ENCODE data around the gene MLLT10. TPM values are rescaled to one million over a fixed set of nuclear protein-coding genes. Genes with fewer than 3 reads are reported as not detected.

The MLLT10 gene
- total RNA-seq, 1 donor from 2014 or later: 61.3 TPM

DNA sequence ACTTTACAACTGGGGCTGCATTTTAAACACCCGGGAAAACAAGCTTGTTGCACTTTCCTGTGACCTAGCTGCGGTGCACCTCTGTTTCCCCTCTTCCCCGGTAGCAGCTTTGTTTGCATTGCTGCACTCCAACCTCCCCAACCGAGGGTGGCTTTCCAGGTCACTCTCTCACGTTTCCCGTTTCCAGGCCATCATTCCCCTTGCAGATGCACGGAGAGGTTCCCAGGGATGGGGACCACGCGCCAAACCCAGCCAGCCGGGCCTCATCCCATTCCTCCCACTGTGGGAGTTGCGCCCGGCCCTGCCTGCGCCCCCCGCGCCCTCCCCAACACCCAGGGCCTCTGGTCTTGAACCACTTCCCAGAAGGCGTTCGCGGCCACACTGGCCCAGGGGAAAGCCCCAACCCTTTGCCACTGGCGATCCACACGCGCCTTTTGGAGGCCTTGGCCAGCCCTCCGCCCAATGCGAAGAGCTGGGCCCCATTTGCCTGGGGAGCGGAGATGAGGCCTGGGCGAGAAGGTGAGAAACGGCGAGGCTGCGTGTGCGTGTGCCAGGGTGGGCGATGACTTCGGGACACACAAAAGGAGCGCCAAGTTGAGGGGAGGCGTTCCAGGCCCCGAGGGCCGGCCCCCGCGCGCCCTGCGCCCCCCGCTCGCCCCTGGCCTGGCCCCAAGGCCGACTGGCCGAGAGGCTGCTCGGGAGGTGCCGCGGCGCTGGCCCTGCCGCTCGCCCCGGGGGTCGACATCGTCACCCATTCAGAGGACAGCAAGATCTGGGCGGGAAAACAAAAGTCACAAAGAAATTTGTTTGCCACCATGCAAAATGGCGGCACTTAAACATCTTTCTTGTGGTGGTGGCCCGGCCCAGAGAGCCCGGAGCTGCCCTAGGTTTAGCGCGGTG is 24.4 kb upstream of the MLLT10 start:
- peak overlapping the region; percentile 94 for H3K4me2 ChIP-seq

GRCh38 chr10:21510241-21511094 is 23.6 kb upstream of the MLLT10 start:
- Histone ChIP-seq H3K36me3 (peaks cover 37% of the 10 kb centered on the region), H3K9ac (peak overlapping the region; percentile 89), H3K27ac (peak overlapping the region; percentile 100), H3K4me2 (peak overlapping the region; percentile 94), H3K4me1 (peaks cover 35% of the 10 kb centered on the region), H3K9me3 (ENCODE audit: low read depth) (no peaks in the 10 kb centered on the region), H4K20me1 (ENCODE audit: low read depth) (peaks cover 87% of the 10 kb centered on the region), H3F3A (ENCODE audit: low read depth) (peaks cover 92% of the 10 kb centered on the region), H3K27me3 (no peaks in the 10 kb centered on the region), H2AFZ (replicated peaks) (no peak overlapping the region), H3K79me2 (ENCODE audit: low read depth) (peaks cover 100% of the 10 kb centered on the region), H3K4me3 (peak overlapping the region; percentile 99)
- TF ChIP-seq, protein P1, sequence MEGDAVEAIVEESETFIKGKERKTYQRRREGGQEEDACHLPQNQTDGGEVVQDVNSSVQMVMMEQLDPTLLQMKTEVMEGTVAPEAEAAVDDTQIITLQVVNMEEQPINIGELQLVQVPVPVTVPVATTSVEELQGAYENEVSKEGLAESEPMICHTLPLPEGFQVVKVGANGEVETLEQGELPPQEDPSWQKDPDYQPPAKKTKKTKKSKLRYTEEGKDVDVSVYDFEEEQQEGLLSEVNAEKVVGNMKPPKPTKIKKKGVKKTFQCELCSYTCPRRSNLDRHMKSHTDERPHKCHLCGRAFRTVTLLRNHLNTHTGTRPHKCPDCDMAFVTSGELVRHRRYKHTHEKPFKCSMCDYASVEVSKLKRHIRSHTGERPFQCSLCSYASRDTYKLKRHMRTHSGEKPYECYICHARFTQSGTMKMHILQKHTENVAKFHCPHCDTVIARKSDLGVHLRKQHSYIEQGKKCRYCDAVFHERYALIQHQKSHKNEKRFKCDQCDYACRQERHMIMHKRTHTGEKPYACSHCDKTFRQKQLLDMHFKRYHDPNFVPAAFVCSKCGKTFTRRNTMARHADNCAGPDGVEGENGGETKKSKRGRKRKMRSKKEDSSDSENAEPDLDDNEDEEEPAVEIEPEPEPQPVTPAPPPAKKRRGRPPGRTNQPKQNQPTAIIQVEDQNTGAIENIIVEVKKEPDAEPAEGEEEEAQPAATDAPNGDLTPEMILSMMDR (IDR thresholded peaks at IDR 0.05): no peak
- TF ChIP-seq EZH2 (IDR thresholded peaks at IDR 0.05): no peak
- no peak for TF ChIP-seq EZH2phosphoT487 (IDR thresholded peaks at IDR 0.05)
- Mint-ChIP-seq H3K4me1 (peaks cover 53% of the 10 kb centered on the region), H3K9me3 (no peaks in the 10 kb centered on the region), H3K27ac (peak overlapping the region; percentile 86), H3K4me3 (peak overlapping the region; percentile 99), H3K27me3 (ENCODE audit: insufficient read depth, low read depth) (peaks cover 9% of the 10 kb centered on the region), H3K36me3 (peaks cover 31% of the 10 kb centered on the region)
- peak; percentile 92 for DNase-seq (ENCODE audit: low spot score)

More for the DNA sequence above, 24.4 kb upstream of the MLLT10 start:
- H3K36me3 ChIP-seq: peaks cover 30% of the 10 kb centered on the region
- H3K27me3 Mint-ChIP-seq (ENCODE audit: insufficient read depth, low read depth): peaks cover 9% of the 10 kb centered on the region
- peak overlapping the region; percentile 100 for H3K27ac ChIP-seq
- no peaks in the 10 kb centered on the region for H3K27me3 ChIP-seq
- peaks cover 89% of the 10 kb centered on the region for H3F3A ChIP-seq (ENCODE audit: low read depth)
- DNase-seq (ENCODE audit: low spot score): peak; percentile 60
- peak overlapping the region; percentile 99 for H3K4me3 ChIP-seq
- peak overlapping the region; percentile 99 for H3K4me3 Mint-ChIP-seq
- H3K4me1 Mint-ChIP-seq: peaks cover 62% of the 10 kb centered on the region
- peaks cover 22% of the 10 kb centered on the region for H3K36me3 Mint-ChIP-seq
- no peak overlapping the region for H2AFZ ChIP-seq (replicated peaks)
- H3K9ac ChIP-seq: peak overlapping the region; percentile 89
- peak overlapping the region; percentile 99 for H3K27ac Mint-ChIP-seq
- H3K4me1 ChIP-seq: peaks cover 44% of the 10 kb centered on the region
- peaks cover 100% of the 10 kb centered on the region for H3K79me2 ChIP-seq (ENCODE audit: low read depth)
- H3K9me3 ChIP-seq (ENCODE audit: low read depth): no peaks in the 10 kb centered on the region
- H4K20me1 ChIP-seq (ENCODE audit: low read depth): peaks cover 83% of the 10 kb centered on the region
- TF ChIP-seq EZH2 (IDR thresholded peaks at IDR 0.05) (no peak), EZH2phosphoT487 (IDR thresholded peaks at IDR 0.05) (no peak)
- TF ChIP-seq, protein P1 (IDR thresholded peaks at IDR 0.05): no peak
- H3K9me3 Mint-ChIP-seq: no peaks in the 10 kb centered on the region

DNA sequence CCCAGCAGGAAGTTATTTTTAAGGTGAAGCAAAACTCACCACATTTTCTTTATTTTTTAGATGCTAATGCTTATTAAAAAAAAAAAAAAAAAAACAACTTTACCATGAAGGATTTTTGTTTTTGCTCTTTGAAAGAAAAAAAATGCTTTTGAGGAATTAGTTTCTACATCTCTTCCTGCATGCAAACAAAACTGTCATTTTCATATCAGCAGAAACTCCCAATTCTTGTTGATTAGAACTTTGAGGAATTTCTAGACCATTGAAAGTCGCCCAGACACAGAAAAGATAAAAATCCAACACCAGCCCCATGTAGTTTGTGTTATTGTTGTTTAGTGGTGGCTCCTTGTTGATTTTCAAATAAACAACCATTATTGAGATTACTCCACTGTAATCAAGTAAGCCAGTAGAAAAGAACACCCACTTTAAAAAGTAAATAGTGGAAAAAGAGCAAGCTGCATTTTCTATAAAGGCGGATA is 22.9 kb upstream of the MLLT10 start:
- no peaks in the 10 kb centered on the region for H3K9me3 ChIP-seq (ENCODE audit: low read depth)
- H3K4me3 Mint-ChIP-seq: peak overlapping the region; percentile 99
- H3K79me2 ChIP-seq (ENCODE audit: low read depth): peaks cover 100% of the 10 kb centered on the region
- peak overlapping the region; percentile 100 for H3K27ac ChIP-seq
- peaks cover 92% of the 10 kb centered on the region for H3F3A ChIP-seq (ENCODE audit: low read depth)
- H2AFZ ChIP-seq (replicated peaks): no peak overlapping the region
- H3K36me3 Mint-ChIP-seq: peaks cover 37% of the 10 kb centered on the region
- no peaks in the 10 kb centered on the region for H3K9me3 Mint-ChIP-seq
- DNase-seq (ENCODE audit: low spot score): no peak
- peak overlapping the region; percentile 94 for H3K4me2 ChIP-seq
- H3K36me3 ChIP-seq: peaks cover 43% of the 10 kb centered on the region
- peaks cover 29% of the 10 kb centered on the region for H3K4me1 ChIP-seq
- H3K9ac ChIP-seq: peak overlapping the region; percentile 66
- H3K27ac Mint-ChIP-seq: peak overlapping the region; percentile 94
- peaks cover 87% of the 10 kb centered on the region for H4K20me1 ChIP-seq (ENCODE audit: low read depth)
- peaks cover 9% of the 10 kb centered on the region for H3K27me3 Mint-ChIP-seq (ENCODE audit: insufficient read depth, low read depth)
- H3K4me1 Mint-ChIP-seq: peaks cover 47% of the 10 kb centered on the region
- H3K4me3 ChIP-seq: peak overlapping the region; percentile 99
- no peaks in the 10 kb centered on the region for H3K27me3 ChIP-seq
- TF ChIP-seq EZH2phosphoT487 (IDR thresholded peaks at IDR 0.05) (no peak), EZH2 (IDR thresholded peaks at IDR 0.05) (no peak)
- TF ChIP-seq, protein P1 (IDR thresholded peaks at IDR 0.05): no peak

Data from neural progenitor cell (in vitro differentiated cells).